GM19351 (cell line): ENCODE results near the gene ELAVL3.
"Not testable (repeated sequence)": the region's sequence is repeated elsewhere in the genome, so short reads cannot be mapped to it uniquely, and the experiment has no call there.

ENCODE experiments used
- ATAC-seq: cut with Tn5 transposase; IDR thresholded peaks from one replicate; pipeline ENCODE4 v1.9.1; 2021; ENCODE audit warnings: mild to moderate bottlenecking, moderate library complexity; ENCODE audit not compliant: unreplicated experiment

Gene ELAVL3

GRCh38 chr19:11486661-11487503, 6.0 kb upstream of the ELAVL3 start:
- ATAC-seq: no peak

GRCh38 chr19:11485245-11485837, 4.5 kb upstream of the ELAVL3 start:
- no peak for ATAC-seq

DNA sequence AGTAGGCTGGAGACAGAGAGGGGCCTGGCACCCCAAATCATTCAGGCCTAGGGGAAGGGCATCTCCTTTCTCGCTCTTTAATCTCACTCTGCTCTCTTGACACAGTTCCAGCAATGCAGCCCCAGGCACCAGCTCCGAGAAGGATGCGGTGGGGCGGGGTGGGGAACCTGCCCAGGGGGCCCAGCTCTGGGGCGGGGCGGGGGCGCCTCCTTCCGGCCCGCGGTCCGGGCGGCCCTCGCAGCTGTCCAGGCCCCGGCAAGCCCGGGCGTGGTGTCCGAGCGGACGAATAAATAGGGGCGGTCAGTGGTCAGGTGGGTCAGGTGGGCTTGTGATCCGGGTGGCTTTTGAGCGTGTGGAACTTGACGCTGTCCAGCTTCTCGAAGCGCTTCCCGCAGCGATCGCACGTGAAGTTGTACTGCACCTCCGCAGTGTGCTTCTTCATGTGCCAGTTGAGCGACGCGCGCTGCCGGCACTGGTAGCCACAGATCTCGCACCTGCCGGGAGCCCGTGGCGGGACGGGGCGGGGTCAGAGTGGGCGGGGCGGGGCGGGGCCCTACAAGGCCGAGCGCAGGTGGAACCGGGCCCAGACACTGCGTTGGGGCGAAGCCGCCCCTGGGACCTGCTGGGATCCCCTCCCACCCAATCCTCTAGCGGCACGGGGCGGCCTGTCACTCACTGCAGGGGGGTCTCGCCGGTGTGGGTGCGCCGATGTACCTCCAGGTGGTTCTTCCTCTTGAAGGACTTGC, 2.7 kb upstream of the ELAVL3 start:
- ATAC-seq: no peak

DNA sequence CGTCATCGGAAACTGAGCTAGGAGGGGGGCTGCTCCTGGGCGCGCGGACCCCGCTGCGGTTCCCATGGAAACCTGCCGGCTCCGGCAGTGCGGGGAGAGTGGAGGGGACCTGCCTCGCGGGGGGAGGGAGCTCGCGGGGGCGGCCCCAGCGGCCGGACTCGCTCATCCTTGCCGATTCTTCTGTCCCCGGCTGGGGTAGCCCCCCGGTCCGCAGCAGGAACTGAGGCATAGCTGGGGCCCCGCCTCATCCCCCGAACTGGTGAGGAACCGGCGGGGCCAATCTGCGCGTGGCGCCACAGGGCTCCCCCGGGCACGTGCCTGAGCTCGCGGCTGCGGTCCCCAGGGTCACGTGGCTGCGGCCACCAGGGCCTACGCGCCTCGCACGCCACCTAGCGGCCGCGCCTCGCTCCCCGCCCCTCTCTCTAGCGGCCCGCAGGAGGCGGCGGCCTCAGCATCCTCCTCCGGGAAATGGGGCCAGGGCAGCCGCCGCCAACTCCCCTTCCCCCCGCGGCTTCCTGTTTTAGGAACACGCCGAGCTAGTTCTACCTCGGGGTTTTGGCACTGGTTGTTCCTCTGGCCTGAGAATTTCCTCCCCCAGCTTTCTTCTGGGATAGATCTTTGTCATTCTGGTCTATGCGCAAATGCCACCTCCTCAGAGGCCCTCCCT, 1.7 kb upstream of the ELAVL3 start:
- ATAC-seq: peak; percentile 67

GRCh38 chr19:11481534-11482383, 913 bp upstream of the ELAVL3 start:
- peak; percentile 80 for ATAC-seq

GRCh38 chr19:11479898-11480714, 740 bp downstream of the ELAVL3 start:
- ATAC-seq: no peak

- no peak for ATAC-seq
Observed at GRCh38 chr19:11479090-11479897, 1.6 kb downstream of the ELAVL3 start.

GRCh38 chr19:11478167-11479089, 2.4 kb downstream of the ELAVL3 start:
- ATAC-seq: no peak

- no peak for ATAC-seq
Observed at GRCh38 chr19:11475861-11476260, 5.0 kb downstream of the ELAVL3 start.

GRCh38 chr19:11475343-11475742, 5.5 kb downstream of the ELAVL3 start:
- not testable (repeated sequence) for ATAC-seq

- no peak for ATAC-seq
Observed at GRCh38 chr19:11473725-11474124, 7.1 kb downstream of the ELAVL3 start.

- ATAC-seq: not testable (repeated sequence)
Observed at GRCh38 chr19:11468266-11468845, 12.5 kb downstream of the ELAVL3 start.

- no peak for ATAC-seq
Observed at GRCh38 chr19:11465600-11465999, 15.2 kb downstream of the ELAVL3 start.

GRCh38 chr19:11464333-11465265, 16.2 kb downstream of the ELAVL3 start:
- no peak for ATAC-seq

DNA sequence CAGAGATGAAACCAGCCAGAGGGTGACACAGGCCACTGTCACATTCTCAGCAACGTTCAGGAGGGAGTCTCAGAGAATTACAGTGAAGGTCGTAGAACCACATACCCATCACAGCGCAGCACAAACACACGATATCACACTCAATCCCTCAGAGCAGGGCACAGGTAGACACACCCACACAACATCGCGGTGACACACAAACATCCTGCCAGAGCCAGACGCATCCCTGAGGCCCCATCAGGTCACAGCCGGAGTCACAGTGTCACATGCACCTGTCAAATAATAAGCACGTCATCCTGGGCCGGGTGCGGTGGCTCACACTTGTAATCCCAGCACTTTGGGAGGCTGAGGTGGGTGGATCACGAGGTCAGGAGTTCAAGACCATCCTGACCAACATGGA, 17.5 kb downstream of the ELAVL3 start:
- ATAC-seq: no peak

DNA sequence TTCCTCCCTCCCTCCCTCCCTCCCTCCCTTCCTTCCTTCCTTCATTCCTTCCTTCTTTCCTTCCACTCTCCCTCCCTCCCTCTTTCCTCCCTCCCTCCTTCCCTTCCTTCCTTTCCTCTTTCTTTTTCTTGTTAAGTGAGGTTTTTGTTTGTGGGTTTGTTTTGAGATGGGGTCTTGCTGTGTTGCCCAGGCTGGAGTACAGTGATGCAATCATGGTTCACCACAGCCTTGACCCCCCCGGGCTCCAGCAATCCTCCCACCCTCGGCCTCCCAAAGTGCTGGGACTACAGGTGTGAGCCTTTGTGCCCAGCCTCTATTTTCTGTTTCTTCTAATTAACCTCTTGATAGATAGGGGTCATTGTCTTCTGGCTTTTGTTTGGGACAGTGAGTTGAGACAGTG, 19.4 kb downstream of the ELAVL3 start:
- ATAC-seq: no peak
